Superior temporal gyrus (tissue), 1 donor: ENCODE measurements around the gene GAD1.

Source experiments
- DNase-seq: peaks from one replicate; pipeline ENCODE4 v3.0.0-alpha.2; 2016; ENCODE audit errors: extremely low spot score

The GAD1 gene

GRCh38 chr2:170895023-170895757 lies 78.5 kb downstream of the GAD1 start:
- DNase-seq, result no peak

- DNase-seq, result no peak
These were observed 79.9 kb downstream of the GAD1 start for GRCh38 chr2:170896622-170897021.

DNA sequence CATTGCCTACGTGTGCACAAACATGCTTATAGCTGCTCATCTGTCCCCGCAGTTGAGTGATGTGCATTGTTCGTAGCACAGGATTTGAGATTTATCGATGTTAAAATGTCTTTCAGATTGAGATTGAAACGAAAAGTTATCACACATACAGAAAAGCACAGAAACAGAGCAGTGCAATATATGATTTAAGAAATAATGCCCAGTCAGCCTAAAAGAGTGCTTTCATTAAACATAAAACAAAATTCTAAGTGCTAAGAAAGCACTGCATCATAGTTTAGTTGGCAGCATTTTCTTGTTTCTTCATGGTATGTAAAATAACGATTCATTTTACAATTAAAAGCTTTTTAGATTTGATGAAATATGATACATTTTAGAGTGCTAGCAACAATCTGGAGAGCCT lies 80.4 kb downstream of the GAD1 start:
- no peak for DNase-seq

DNA sequence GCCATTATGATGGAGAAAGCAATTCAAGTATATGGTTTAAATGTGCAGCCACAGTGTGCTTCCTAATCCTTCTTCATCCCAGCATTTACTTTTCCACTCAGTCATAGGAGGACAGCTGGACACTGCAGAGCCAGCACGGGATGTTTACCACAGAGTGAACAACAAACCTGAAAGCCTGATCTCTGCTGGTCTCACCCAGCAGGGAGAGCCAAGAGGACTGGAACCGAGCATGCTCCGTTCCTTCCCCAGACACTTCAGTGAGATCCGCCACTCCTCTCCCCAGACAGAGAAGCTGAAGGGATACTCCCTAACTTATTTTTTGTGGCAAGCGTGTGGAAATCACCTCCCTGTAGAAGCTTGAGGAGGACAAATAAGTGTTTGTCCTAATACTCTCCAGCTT lies 89.2 kb downstream of the GAD1 start:
- DNase-seq, result no peak
